ENCODE results near the gene LEKR1.

LEKR1 gene

GRCh38 chr3:157070678-157070999 lies 244.5 kb downstream of the LEKR1 start:
- peak; percentile 29; the same call in 1 of the 2 replicates for TF ChIP-seq ZFHX2 (tag by site-specific recombination; conservative IDR thresholded peaks at IDR 0.05)
- TF ChIP-seq ZNF768 (tag by site-specific recombination; IDR thresholded peaks at IDR 0.05), result no peak
- no peak for TF ChIP-seq ZNF600 (tag by site-specific recombination; IDR thresholded peaks at IDR 0.05)
- TF ChIP-seq ZNF157 (tag by site-specific recombination; IDR thresholded peaks at IDR 0.05), result no peak
- no peak for TF ChIP-seq ZNF394 (tag by site-specific recombination; IDR thresholded peaks at IDR 0.05; ENCODE audit: borderline replicate concordance)
- no peak for TF ChIP-seq SP3 (tag by site-specific recombination; IDR thresholded peaks at IDR 0.05)
- TF ChIP-seq ZNF555 (tag by site-specific recombination; conservative IDR thresholded peaks at IDR 0.05), result no peak
- TF ChIP-seq GLIS2 (tag by site-specific recombination; IDR thresholded peaks at IDR 0.05), result no peak
- no peak overlapping the region for H3K4me3 ChIP-seq (ENCODE audit: low read depth, low read length)
- no peaks in the 10 kb centered on the region for H3K36me3 ChIP-seq (ENCODE audit: control insufficient read depth in 2 of 2, insufficient read depth in 1 of 2, low read length in 2 of 2)
- ChIA-PET CTCF (interaction anchor here (0.9 kb wide), 1 partner anchor 11 kb away, joined by 3 read pairs; no protein-coding TSS in a partner anchor), POLR2A (interaction anchor here (0.7 kb wide), 1 partner anchor 230 kb away, joined by 4 read pairs; no protein-coding TSS in a partner anchor)
- no peak overlapping the region for H3K27ac ChIP-seq (ENCODE audit: extremely low read depth, low read depth, low read length)
- no peaks in the 10 kb centered on the region for H3K4me1 ChIP-seq (ENCODE audit: control insufficient read depth, insufficient read depth, low read length)
- no peaks in the 10 kb centered on the region for H3K9me3 ChIP-seq (ENCODE audit: control insufficient read depth, insufficient read depth, low read depth, low read length)

- Histone ChIP-seq H3K9me3 (ENCODE audit: control insufficient read depth, insufficient read depth, low read depth, low read length) (no peaks in the 10 kb centered on the region), H3K4me3 (ENCODE audit: low read depth, low read length) (no peak overlapping the region), H3K27ac (ENCODE audit: extremely low read depth, low read depth, low read length) (no peak overlapping the region), H3K4me1 (ENCODE audit: control insufficient read depth, insufficient read depth, low read length) (no peaks in the 10 kb centered on the region), H3K36me3 (ENCODE audit: control insufficient read depth in 2 of 2, insufficient read depth in 1 of 2, low read length in 2 of 2) (no peaks in the 10 kb centered on the region)
- POLR2A ChIA-PET, result no interaction called here
- no peak for TF ChIP-seq ZNF660 (tag by site-specific recombination; IDR thresholded peaks at IDR 0.05)
- TF ChIP-seq ZFP69B (tag by site-specific recombination; IDR thresholded peaks at IDR 0.05), result no peak
- peak; percentile 95 for TF ChIP-seq ZNF366 (tag by site-specific recombination; conservative IDR thresholded peaks at IDR 0.05)
- TF ChIP-seq PRDM1 (tag by site-specific recombination; IDR thresholded peaks at IDR 0.05), result peak; percentile 85
- no peak for TF ChIP-seq ZNF175 (tag by site-specific recombination; IDR thresholded peaks at IDR 0.05)
- no peak for TF ChIP-seq ZNF843 (tag by site-specific recombination; IDR thresholded peaks at IDR 0.05)
- peak; percentile 100 for TF ChIP-seq ZNF596 (tag by site-specific recombination; IDR thresholded peaks at IDR 0.05)
- TF ChIP-seq HIC1 (tag by site-specific recombination; IDR thresholded peaks at IDR 0.05), result no peak
- 0 out of 2 replicates have a peak, but pooled peaks have one; percentile 18 for TF ChIP-seq PRDM4 (tag by site-specific recombination; IDR thresholded peaks at IDR 0.05)
- TF ChIP-seq SP3 (tag by site-specific recombination; IDR thresholded peaks at IDR 0.05), result no peak
- TF ChIP-seq ZNF555 (tag by site-specific recombination; conservative IDR thresholded peaks at IDR 0.05), result no peak
- no peak for TF ChIP-seq ZNF302 (tag by site-specific recombination; IDR thresholded peaks at IDR 0.05; ENCODE audit: low read depth)
- no peak for TF ChIP-seq ZNF292 (tag by site-specific recombination; IDR thresholded peaks at IDR 0.05; ENCODE audit: borderline replicate concordance, low read depth)
- no peak for TF ChIP-seq ZNF239 (tag by site-specific recombination; IDR thresholded peaks at IDR 0.05)
- TF ChIP-seq ZNF529 (tag by site-specific recombination; IDR thresholded peaks at IDR 0.05; ENCODE audit: insufficient replicate concordance), result no peak
- no peak for TF ChIP-seq RBAK (tag by site-specific recombination; IDR thresholded peaks at IDR 0.05)
- CTCF ChIA-PET, result no interaction called here
Observed at GRCh38 chr3:157071744-157072525, 245.8 kb downstream of the LEKR1 start.
